ENCODE measurements around the gene CPTP. TPM values are rescaled to one million over a fixed set of nuclear protein-coding genes. Genes with fewer than 3 reads are reported as not detected.

Gene CPTP
- total and polyA plus RNA-seq, 2 of the 13 experiments (the other 11 are each of a cell fraction or from before 2014, with no cell fraction given): 5.5 to 9.3 TPM

GRCh38 chr1:1306661-1307260, 17.8 kb upstream of the CPTP start (continued):
- TF ChIP-seq SMAD1 (CRISPR knock-in tag; IDR thresholded peaks at IDR 0.05; ENCODE audit: borderline replicate concordance, low read depth) (0 out of 2 replicates have a peak, but pooled peaks have one; percentile 65), MAFG (CRISPR knock-in tag; IDR thresholded peaks at IDR 0.05) (no peak), ZNF354B (CRISPR knock-in tag; IDR thresholded peaks at IDR 0.05) (0 out of 2 replicates have a peak, but pooled peaks have one; percentile 86), ETV5 (CRISPR knock-in tag; IDR thresholded peaks at IDR 0.05; ENCODE audit: borderline replicate concordance) (peak; percentile 38), RARA (CRISPR knock-in tag; IDR thresholded peaks at IDR 0.05) (peak; percentile 49; the same call in 1 of the 2 replicates), ZNF609 (CRISPR knock-in tag; IDR thresholded peaks at IDR 0.05; ENCODE audit: borderline replicate concordance) (peak; percentile 45; the same call in 1 of the 2 replicates), ZBTB7A (CRISPR knock-in tag; IDR thresholded peaks at IDR 0.05) (0 out of 2 replicates have a peak, but pooled peaks have one; percentile 50), ZNF232 (CRISPR knock-in tag; IDR thresholded peaks at IDR 0.05; ENCODE audit: borderline replicate concordance) (no peak), PHF20 (CRISPR knock-in tag; IDR thresholded peaks at IDR 0.05) (0 out of 2 replicates have a peak, but pooled peaks have one; percentile 30), KMT2A (CRISPR knock-in tag; IDR thresholded peaks at IDR 0.05) (peak; percentile 48; the same call in 1 of the 2 replicates), SAP130 (CRISPR knock-in tag; IDR thresholded peaks at IDR 0.05; ENCODE audit: low read depth) (peak; percentile 89), ZSCAN21 (CRISPR knock-in tag; IDR thresholded peaks at IDR 0.05; ENCODE audit: borderline replicate concordance) (peak; percentile 65; the same call in 1 of the 2 replicates), ZNF143 (CRISPR knock-in tag; IDR thresholded peaks at IDR 0.05) (peak; percentile 53; the same call in 1 of the 2 replicates), GATAD2A (CRISPR knock-in tag; IDR thresholded peaks at IDR 0.05) (peak; percentile 40), CENPT (CRISPR knock-in tag; IDR thresholded peaks at IDR 0.05; ENCODE audit: low read depth) (0 out of 2 replicates have a peak, but pooled peaks have one; percentile 37), BORCS8-MEF2B (CRISPR knock-in tag; IDR thresholded peaks at IDR 0.05) (peak; percentile 83), ARNT2 (CRISPR knock-in tag; IDR thresholded peaks at IDR 0.05; ENCODE audit: low read depth) (0 out of 2 replicates have a peak, but pooled peaks have one; percentile 56), ZFP62 (CRISPR knock-in tag; IDR thresholded peaks at IDR 0.05) (no peak)
- TF ChIP-seq, protein P1, sequence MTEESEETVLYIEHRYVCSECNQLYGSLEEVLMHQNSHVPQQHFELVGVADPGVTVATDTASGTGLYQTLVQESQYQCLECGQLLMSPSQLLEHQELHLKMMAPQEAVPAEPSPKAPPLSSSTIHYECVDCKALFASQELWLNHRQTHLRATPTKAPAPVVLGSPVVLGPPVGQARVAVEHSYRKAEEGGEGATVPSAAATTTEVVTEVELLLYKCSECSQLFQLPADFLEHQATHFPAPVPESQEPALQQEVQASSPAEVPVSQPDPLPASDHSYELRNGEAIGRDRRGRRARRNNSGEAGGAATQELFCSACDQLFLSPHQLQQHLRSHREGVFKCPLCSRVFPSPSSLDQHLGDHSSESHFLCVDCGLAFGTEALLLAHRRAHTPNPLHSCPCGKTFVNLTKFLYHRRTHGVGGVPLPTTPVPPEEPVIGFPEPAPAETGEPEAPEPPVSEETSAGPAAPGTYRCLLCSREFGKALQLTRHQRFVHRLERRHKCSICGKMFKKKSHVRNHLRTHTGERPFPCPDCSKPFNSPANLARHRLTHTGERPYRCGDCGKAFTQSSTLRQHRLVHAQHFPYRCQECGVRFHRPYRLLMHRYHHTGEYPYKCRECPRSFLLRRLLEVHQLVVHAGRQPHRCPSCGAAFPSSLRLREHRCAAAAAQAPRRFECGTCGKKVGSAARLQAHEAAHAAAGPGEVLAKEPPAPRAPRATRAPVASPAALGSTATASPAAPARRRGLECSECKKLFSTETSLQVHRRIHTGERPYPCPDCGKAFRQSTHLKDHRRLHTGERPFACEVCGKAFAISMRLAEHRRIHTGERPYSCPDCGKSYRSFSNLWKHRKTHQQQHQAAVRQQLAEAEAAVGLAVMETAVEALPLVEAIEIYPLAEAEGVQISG (CRISPR knock-in tag; IDR thresholded peaks at IDR 0.05): peak; percentile 66; the same call in 1 of the 2 replicates
